ENCODE measurements around the gene CTNNA2.

CTNNA2 gene

DNA sequence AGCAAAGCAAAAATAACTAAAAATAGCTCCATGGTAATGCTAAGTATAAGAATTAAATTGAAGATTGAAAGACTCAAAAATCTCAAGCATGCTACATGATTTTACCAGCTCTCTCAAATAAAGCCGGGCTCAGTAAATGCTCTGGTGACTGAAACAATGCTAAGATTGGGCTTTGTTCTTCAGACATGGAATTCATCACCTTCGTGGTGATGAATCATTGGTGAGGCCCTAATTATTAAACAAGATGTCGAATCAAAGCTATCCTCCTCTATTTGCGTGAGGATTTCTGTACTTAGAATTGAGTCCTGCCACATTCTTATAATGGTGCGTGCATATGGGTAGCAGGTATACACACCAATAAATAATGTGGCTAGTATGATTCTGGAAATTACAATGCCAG lies 850.5 kb downstream of the CTNNA2 start:
- DNase-seq (ENCODE audit: low read depth in 1 of 2, low spot score in 1 of 2): no peak

DNA sequence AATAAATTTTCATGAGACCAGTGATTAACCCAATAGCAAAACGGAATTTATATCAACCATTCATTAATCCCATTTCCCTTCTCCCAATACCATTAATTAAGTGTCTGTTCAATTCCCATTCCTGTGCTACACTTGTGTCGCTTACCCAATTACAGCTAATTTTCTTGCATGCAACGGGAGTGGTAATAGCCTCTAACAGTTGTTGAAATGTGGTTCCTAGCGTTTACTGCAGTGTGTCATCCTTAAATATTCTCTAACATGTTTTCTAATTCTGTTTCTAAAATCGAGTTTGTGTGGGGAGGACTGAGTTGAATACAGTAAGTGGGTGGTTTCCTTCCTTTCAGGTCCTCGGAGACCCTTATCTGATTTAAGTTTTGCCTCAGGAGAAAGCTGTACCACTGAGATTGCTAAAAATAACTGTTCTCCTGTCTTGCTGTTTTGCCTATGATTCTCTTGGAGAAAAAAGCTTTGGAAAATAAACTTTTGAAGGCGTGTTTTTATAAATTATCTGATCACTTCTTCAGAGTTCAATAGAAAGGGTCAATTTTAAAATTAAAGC lies 851.0 kb downstream of the CTNNA2 start:
- no peak for DNase-seq (ENCODE audit: low read depth in 1 of 2, low spot score in 1 of 2)

DNA sequence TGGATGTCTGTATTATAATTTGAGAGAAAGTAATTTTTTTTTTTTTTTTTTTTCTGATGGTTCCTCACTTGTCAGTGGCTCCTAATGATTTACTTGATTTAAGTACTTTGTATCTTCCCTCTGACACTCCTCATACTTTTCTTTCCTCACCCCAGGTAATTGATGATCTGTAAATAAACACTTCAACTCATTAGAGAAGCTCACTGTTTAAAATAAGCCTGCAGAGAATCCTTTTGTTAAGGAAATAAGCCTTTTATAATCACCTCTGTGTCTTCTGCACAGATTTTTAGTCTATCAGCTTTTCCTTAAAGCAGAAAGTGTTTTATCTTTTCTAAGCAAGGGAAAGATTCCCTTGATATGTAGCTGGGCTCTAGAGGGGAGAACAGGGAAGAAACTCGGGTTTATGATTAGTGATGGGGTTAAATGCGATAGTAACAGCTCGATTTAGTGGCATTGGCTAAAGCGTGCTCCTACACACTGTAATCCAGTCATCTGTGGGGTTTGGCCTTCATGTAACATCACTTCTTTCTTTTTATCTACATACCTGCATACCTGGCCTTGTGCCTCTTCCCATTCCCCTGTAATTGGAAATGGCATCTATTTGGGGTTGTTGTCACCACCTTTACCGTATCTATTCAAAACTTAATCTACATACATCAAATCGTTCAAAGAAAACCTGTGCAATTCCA lies 851.8 kb downstream of the CTNNA2 start:
- DNase-seq (ENCODE audit: low read depth in 1 of 2, low spot score in 1 of 2): no peak

DNA sequence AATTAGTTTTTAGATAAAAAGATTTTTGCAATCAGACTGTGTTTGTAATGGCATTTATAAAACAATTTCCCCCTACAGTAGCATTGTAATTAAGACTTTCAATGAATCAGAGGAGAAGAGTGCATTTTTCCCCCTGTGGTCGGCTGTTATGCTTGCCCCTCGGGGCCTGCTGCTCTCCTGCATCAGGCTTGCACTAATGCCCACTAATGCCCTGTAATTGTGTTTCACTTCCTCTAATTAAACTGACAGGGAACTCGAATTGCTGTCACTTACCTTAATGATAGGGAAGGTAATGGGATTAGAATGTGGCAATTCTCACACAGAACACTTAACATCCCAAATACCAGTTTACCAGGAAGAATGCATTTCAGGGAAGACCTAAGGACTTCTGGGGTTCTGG lies 852.9 kb downstream of the CTNNA2 start:
- no peak for DNase-seq (ENCODE audit: low read depth in 1 of 2, low spot score in 1 of 2)

DNA sequence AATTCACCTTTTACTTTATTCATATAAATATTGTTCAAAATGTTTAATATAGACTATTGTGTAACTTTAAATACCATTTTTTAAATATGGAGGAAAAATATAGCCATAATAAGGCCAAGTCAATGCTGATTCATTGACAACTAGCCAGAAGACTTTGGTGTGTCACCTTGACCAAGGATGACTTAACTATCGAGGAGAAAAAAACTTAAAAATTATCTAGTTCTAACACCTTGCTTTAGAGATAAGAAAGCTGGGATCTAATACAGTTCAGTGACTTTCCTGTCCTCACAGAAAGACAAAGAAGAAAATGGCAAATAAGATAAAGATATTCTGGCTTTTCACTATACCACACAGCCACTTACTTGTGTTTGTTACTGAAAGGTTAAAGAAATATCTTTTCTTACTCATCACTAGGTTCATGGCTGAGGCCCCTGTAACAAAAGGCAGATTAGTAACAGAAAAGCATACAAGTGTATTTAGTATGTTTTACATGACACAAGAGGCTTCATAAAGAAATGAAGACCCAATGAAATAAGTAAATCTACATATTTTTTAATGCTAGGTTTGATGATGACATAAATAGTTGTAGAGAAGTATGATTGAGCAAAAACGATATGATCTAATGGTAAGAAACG lies 857.6 kb downstream of the CTNNA2 start:
- no peak for DNase-seq (ENCODE audit: low read depth in 1 of 2, low spot score in 1 of 2)

DNA sequence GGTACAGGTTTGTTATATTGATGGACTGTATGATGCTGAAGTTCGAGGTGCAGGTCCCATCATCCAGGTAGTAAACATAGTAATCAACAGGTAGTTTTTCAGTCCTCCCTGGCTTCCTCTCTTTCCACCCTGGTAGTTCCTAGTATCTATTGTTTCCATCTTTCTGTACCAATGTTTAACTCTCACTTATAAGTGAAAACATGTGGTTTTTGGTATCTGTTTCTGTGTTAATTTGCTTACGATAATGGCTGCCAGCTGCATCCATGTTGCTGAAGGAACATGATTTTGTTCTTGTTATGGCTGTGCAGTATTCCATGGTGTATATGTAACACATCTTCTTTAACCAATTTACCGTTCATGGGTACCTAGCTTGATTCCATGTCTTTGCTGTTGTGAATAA lies 861.3 kb downstream of the CTNNA2 start:
- DNase-seq (ENCODE audit: low read depth in 1 of 2, low spot score in 1 of 2): no peak

DNA sequence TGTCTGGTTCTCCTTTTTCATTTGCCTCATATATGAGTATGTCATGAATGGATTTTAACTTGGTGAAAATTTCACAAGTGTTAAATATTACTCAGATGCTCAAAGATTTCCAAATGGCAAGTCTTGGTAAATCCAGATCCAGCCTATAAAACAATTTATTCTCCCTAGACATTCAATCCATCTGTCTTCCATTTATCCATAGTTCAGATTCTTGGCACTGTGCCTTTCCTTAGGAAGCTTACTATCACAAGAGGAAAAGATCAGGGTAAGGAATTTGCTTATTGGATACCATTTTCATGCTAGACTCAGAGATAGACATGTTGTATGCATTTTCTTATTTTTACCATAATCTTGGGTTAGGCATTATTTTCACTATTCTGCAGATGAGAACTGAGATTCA lies 864.2 kb downstream of the CTNNA2 start:
- no peak for DNase-seq (ENCODE audit: low read depth in 1 of 2, low spot score in 1 of 2)

DNA sequence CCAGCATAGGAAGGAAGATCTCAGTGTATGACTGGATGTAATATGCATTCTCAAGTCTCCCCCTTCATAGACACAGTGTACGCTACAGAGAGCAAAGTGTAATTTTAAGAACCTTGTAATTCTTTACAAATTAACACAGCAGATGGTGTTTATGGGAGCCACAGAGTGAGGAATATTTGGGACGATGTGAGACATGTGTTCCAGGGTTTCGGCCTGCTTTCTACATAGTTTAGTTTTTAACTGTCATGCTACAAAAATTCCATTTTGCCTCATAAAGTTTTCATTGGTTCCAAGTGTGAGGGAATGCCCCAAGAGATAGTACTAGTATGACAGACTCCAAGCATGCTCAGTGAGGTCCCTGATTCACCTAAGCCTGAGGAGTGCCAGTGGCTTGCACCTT lies 867.9 kb downstream of the CTNNA2 start:
- no peak for DNase-seq (ENCODE audit: low read depth in 1 of 2, low spot score in 1 of 2)

DNA sequence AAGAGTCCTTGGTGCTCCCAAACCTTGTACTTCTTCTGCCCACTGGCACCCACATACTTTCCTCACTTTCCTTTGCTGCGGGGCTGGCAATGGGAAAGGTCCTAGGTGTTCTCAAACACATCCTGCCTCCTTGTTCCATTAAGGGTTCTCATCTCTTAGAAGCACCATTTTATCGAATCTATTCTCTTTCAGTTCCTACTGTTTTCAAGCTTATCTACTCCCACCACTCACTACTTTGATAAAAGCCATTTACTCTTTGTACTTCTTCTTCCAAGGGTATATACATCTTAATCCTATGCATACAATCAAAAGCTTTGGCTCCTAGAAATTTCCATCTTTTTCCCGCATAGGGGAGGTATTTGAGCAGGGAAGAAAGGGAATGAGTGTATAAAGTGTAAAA lies 868.8 kb downstream of the CTNNA2 start:
- no peak for DNase-seq (ENCODE audit: low read depth in 1 of 2, low spot score in 1 of 2)

DNA sequence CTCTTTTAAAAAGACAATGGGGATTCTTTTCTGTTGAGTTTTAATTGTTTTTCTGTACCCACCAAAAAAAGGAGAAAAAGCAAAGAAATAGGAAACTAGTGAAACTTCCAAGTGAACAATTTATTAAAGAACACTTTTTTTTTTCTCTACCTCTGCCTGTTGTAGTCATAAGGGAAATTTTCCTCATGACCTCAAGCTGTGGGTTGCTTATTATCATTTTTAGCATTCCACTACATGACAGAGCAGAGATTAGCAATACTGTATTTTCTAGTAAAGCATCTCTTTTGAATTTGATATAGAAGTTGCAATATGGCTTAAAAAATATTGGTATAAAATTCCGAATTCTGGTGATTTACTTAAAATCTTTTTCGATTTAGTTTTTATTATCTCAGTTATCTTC lies 879.6 kb downstream of the CTNNA2 start:
- no peak for DNase-seq (ENCODE audit: low read depth in 1 of 2, low spot score in 1 of 2)

DNA sequence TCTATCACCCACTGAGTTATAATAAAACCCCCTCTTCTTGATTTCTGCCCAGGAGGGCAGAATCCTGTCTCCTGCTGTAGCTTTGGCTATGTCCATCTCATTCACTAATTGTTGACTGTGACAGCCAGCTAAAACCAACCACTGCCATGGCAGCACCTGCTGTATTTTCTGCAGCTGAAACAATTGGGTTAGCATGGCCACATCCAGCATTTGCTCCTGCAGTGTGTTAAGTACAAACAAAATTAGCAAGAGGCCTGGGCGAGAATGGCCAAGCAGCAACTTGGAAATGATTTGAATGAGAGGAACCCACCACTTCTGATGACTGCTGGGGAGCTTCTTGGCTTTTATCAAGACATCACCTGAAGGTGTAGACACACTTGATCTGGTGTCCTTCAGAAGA lies 881.1 kb downstream of the CTNNA2 start:
- no peak for DNase-seq (ENCODE audit: low read depth in 1 of 2, low spot score in 1 of 2)

DNA sequence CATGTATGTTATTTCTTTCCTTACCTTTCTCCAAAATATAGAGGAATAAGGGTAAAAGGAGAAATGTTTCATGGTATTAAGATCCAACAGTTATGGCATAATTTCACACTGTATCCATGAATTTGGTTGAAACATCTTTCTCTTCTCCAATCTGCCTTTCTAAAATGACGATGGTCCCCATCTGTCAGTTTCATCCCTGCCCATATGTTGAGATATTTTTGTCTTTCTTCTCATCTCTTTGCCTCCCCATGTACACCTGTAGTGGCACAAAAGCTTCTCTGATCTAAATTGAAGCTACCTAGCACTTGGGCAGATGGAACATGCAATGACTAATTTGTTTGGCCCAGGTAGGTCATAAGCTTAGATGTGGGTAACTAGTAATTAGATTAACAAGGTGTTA lies 882.4 kb downstream of the CTNNA2 start:
- no peak for DNase-seq (ENCODE audit: low read depth in 1 of 2, low spot score in 1 of 2)

DNA sequence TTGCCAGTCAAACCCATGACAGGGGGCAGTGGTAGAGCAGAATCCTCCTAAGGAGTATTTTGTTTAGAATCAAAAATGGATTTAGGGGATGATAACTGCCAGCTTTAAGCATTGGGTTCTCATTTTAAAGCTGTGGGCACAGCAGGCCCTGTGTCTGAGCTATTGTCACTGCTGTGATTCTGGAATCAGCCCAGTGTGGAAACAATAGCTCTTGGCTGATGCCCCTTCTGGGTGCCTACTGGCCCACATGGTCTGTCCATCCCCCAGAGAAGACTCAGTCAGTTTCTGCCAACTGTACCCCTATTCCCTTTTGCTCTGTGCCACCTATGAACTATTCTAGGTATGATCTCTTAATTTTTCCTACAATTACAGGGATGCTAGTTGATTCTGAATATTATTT lies 883.4 kb downstream of the CTNNA2 start:
- DNase-seq (ENCODE audit: low read depth in 1 of 2, low spot score in 1 of 2): no peak

DNA sequence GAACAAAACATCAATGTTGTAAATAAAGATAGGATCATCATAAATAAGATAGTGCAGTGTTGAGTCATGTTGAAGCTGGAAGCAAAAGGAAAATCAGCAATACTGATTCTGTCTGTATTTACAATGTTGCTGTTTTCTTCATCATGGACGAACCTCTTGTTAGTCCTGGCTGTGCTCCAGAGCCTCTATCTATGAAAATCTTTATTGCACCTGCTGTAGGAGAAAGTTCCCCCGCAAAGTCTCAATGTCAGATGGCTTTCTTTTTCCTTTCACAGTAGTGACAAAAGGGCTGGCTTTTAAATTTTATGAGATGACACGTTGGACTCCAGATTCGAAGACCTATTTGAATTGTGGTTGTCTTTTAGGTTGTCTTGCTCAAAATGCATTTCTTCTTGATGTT lies 890.2 kb downstream of the CTNNA2 start:
- no peak for DNase-seq (ENCODE audit: low read depth in 1 of 2, low spot score in 1 of 2)

DNA sequence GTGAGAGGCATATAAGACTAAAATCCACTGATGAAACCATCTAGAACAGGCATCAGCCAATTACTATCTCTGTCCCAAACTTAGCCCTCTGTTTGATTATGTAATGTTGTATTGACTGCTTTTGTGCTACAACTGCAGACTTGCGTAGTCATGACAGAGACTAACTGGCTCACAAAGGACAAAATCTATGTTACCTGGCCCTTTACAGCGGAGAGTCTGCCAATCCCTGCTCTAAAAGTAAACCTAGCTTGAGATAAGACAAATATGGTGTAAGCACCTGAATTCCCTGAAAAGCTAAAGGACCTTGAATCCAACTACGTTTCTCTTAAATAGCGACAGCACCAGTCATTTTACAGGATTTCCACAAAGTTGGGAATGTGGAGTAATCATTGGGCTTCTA lies 894.5 kb downstream of the CTNNA2 start:
- DNase-seq (ENCODE audit: low read depth in 1 of 2, low spot score in 1 of 2): no peak

DNA sequence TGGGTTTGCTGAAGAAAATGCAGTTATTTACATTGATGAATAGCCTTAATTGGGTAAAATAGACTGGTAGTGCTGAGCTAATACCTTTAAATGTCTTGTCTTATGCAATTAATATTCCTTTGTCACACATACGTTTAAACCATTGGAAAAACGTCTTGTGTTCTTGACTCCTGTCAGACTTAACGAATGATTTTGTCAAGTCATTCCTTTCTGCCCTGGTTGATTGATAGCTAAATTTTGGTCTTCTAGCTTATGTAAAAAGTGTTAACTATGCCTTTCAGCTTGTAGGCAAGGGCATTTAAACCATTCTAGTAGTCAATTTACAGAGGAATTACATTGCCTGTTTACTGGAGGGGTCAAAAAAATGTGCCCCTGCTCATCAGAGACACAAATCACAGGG lies 897.5 kb downstream of the CTNNA2 start:
- DNase-seq (ENCODE audit: low read depth in 1 of 2, low spot score in 1 of 2): no peak

DNA sequence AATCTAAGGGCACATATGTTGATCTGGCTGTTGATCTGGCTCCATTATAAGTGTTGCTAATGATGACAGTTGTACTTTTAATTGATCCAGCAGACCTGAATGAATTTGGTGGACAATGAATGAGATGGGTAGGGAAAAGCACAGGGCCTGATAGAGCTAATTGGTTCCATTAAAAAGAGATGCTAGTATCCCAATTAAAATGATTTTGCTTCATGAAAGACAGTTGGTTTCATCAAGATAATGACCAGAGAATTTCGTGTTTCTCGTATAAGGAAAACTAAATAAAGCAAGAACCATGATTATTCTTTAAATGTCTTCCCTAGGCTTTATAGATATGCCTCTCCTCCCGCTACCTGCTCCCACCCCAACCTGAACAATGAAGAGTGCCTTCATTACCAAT lies 900.3 kb downstream of the CTNNA2 start:
- DNase-seq (ENCODE audit: low read depth in 1 of 2, low spot score in 1 of 2): no peak

DNA sequence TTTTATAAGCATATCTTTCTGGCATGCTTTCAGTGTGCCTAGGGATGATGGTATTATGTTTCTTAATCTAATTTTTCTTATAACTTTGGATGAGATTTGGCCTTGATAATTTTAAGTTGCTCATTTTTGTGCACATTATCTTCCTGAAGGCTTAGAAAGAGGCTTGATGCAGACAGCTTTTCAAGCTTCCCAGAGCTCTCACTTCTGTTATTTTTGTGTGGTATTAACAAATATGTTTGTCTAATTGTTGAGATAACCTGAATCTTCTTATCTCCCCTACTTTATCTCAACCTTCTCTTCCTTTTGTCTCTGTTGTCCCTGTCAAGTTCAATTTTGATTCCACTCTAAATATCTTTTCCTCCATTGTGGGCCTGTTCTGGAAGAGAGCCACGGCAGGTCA lies 904.9 kb downstream of the CTNNA2 start:
- DNase-seq (ENCODE audit: low read depth in 1 of 2, low spot score in 1 of 2): no peak

DNA sequence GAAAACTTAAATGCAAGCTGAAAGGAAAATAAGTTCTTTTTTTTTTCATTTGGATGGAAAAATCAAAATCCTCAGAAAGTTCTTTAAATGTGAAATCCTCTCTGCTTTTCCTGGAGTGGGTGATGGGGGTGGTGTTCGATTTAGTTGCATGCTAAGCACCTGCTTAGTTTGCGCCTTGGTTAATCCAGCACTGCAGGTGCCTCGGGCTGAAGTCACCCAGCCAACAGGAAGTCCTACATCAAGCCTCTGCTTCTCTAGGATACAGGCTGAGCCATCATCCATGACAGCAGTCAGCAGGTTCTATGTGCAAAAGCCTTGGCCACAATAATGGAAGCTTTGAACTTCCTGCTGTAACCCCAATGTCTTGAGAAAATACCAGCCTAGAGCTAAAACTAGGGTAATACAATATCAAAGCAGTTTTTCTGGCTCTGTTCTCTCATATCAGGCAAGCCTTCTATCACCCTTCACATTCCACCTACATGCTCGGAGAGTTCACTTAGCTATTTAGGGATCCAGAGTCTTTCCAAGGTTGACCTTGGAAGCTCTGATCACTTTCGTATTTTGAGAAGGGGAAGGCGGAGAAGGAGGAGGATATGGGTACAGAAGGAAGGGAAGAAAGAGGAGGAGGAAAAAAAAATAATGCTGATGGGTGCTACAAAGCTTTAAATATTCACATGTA lies 907.8 kb downstream of the CTNNA2 start:
- DNase-seq (ENCODE audit: low read depth in 1 of 2, low spot score in 1 of 2): no peak

DNA sequence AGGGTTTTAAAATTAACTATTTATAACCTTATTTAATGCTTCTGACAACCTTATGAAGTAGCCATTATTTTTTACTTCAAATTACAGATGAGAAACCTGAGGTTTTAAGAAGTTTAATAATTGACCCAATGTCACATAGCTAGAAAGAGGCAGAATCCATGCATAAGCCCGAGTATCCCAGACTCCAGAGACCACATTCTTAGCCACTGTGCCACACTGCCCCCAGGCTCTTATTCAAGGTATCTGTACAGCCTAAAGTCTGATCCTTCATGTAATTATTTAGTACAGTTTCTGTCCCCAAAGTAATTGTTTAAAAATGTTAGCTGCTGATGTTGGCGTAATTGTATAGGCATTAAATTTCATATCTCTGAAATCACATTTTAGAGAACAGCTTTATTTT lies 916.4 kb downstream of the CTNNA2 start:
- no peak for DNase-seq (ENCODE audit: low read depth in 1 of 2, low spot score in 1 of 2)

DNA sequence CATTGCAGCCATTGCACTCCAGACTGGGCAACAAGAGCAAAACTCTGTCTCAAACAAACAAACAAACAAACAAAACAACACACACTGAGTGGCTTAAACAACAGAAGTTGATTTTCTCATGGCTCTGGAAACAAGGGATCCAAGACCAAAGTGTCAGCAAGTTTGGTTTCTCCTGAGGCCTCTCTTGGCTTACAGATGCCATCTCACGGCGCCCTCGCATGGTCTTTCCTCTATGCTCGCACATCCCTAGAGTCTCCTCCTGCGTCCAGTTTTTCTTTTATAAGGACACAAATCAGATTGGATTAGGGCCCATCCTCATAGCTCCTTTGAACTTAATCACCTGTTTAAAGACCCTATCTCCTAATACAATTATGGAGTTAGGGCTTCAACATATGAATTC lies 925.1 kb downstream of the CTNNA2 start:
- DNase-seq (ENCODE audit: low read depth in 1 of 2, low spot score in 1 of 2): no peak

DNA sequence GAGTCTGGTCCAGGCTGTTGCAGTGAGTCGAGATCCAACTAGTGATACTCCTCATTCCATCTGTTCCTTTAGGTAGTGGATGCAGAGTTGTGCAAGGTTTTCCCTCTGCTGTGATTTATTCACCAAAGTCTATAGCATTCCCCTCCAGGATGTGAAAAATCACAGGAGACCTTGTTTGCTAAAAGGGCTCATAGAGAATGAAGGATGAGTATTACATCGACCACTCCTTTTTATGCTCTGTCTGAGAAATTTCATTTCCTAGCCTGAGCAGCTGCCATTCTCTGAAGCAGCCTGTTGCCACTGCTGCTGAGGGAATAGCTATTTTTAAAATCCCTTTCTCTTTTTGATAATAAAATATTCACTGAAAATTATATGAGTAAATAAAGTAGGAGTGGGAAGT lies 925.8 kb downstream of the CTNNA2 start:
- DNase-seq (ENCODE audit: low read depth in 1 of 2, low spot score in 1 of 2): no peak

All from stimulated activated CD4-positive, alpha-beta T cell treated with anti-CD3 and anti-CD28 coated beads, Interleukin-15, amount 100 ng/mL, for 1 hour (primary cell).